ENCODE measurements around the gene FAM187B. TPM values are rescaled to one million over a fixed set of nuclear protein-coding genes. Genes with fewer than 3 reads are reported as not detected.

Gene FAM187B
- polyA plus RNA-seq, 1 of the 3 experiments (the other 2 are of a cell fraction) = not detected

- Histone ChIP-seq H3K27me3 (ENCODE audit: insufficient read depth) (peaks cover 23% of the 10 kb centered on the region; the same call in 1 of the 2 replicates), H3K4me3 (ENCODE audit: low read depth in 2 of 2, low read length in 1 of 2) (no peak overlapping the region), H4K20me1 (ENCODE audit: insufficient read depth) (no peaks in the 10 kb centered on the region), H3K9me2 (no peaks in the 10 kb centered on the region), H3K36me3 (replicated peaks in 1 of 2; ENCODE audit: control insufficient read depth in 1 of 2, insufficient read depth in 2 of 2, low read length in 1 of 2) (no peaks in the 10 kb centered on the region), H2AFZ (ENCODE audit: low read depth) (no peak overlapping the region), H3K9me3 (no peaks in the 10 kb centered on the region), H3K9ac (no peak overlapping the region), H3F3A (replicated peaks; ENCODE audit: insufficient read depth) (no peaks in the 10 kb centered on the region), H3K4me1 (ENCODE audit: control insufficient read depth in 1 of 2, insufficient read depth in 2 of 2, low read depth in 1 of 2, low read length in 1 of 2) (no peaks in the 10 kb centered on the region), H3K4me2 (no peak overlapping the region), H3K79me2 (ENCODE audit: insufficient read depth) (no peaks in the 10 kb centered on the region), H3K27ac (ENCODE audit: low read depth in 2 of 2, low read length in 1 of 2) (no peak overlapping the region)
- TF ChIP-seq CHD2 (IDR thresholded peaks at IDR 0.05; ENCODE audit: low read length, partially characterized antibody) = no peak
- TF ChIP-seq RCOR1 (IDR thresholded peaks at IDR 0.05; ENCODE audit: low read length) = no peak
- no peak for TF ChIP-seq ELF1 (IDR thresholded peaks at IDR 0.05)
- TF ChIP-seq USF1 (IDR thresholded peaks at IDR 0.05; ENCODE audit: borderline replicate concordance, low read depth) = no peak
- TF ChIP-seq RFX5 (IDR thresholded peaks at IDR 0.05; ENCODE audit: low read length) = no peak
- no peak for TF ChIP-seq FOSL2 (IDR thresholded peaks at IDR 0.05; ENCODE audit: borderline replicate concordance, low read depth)
- TF ChIP-seq RXRA (IDR thresholded peaks at IDR 0.05; ENCODE audit: borderline replicate concordance, low read depth) = no peak
- ChIA-PET POLR2A (no interaction called here), CTCF (interaction anchor here (0.9 kb wide), 1 partner anchor 63 kb away, joined by 4 read pairs; the partner anchor contains the start of gene USF2)
- DNase-seq = no peak
- 37% methylated on average over 6 of the region's 6 CpGs for WGBS (ENCODE audit: low lambda C conversion rate)
Observed at GRCh38 chr19:35205733-35206323, 22.7 kb downstream of the FAM187B start.

- Histone ChIP-seq H3K36me3 (replicated peaks in 1 of 2; ENCODE audit: control insufficient read depth in 1 of 2, insufficient read depth in 2 of 2, low read length in 1 of 2) (no peaks in the 10 kb centered on the region), H3F3A (replicated peaks; ENCODE audit: insufficient read depth) (no peaks in the 10 kb centered on the region), H3K4me2 (no peak overlapping the region), H3K4me3 (ENCODE audit: low read depth in 2 of 2, low read length in 1 of 2) (no peak overlapping the region), H3K9me3 (no peaks in the 10 kb centered on the region), H3K9me2 (no peaks in the 10 kb centered on the region), H3K27ac (ENCODE audit: low read depth in 2 of 2, low read length in 1 of 2) (no peak overlapping the region), H3K79me2 (ENCODE audit: insufficient read depth) (no peaks in the 10 kb centered on the region), H3K9ac (no peak overlapping the region), H3K27me3 (ENCODE audit: insufficient read depth) (peaks cover 29% of the 10 kb centered on the region; the same call in 1 of the 2 replicates), H2AFZ (ENCODE audit: low read depth) (no peak overlapping the region), H3K4me1 (ENCODE audit: control insufficient read depth in 1 of 2, insufficient read depth in 2 of 2, low read depth in 1 of 2, low read length in 1 of 2) (no peaks in the 10 kb centered on the region), H4K20me1 (ENCODE audit: insufficient read depth) (no peaks in the 10 kb centered on the region)
- ChIA-PET POLR2A (no interaction called here), CTCF (interaction anchor here (0.9 kb wide), 1 partner anchor 64 kb away, joined by 4 read pairs; the partner anchor contains the start of gene USF2)
- no peak for DNase-seq
- WGBS (ENCODE audit: low lambda C conversion rate) = 38% methylated on average over 13 of the region's 13 CpGs
- TF ChIP-seq SMC3 (IDR thresholded peaks at IDR 0.05; ENCODE audit: low read depth, low read length) (no peak), YY1 (IDR thresholded peaks at IDR 0.05; ENCODE audit: low read depth) (no peak), NFIC (IDR thresholded peaks at IDR 0.05; ENCODE audit: borderline replicate concordance) (no peak), ZBTB33 (IDR thresholded peaks at IDR 0.05; ENCODE audit: borderline replicate concordance, low read depth) (no peak), GABPA (IDR thresholded peaks at IDR 0.05; ENCODE audit: low read depth) (no peak), FOXM1 (IDR thresholded peaks at IDR 0.05; ENCODE audit: low read depth) (no peak), RFX5 (IDR thresholded peaks at IDR 0.05; ENCODE audit: low read length) (no peak), GATA2 (CRISPR knock-in tag; IDR thresholded peaks at IDR 0.05) (no peak), TAF1 (IDR thresholded peaks at IDR 0.05; ENCODE audit: borderline replicate concordance, low read depth, low read length) (no peak), RXRA (IDR thresholded peaks at IDR 0.05; ENCODE audit: borderline replicate concordance, low read depth) (no peak), CTCF (IDR thresholded peaks at IDR 0.05) (no peak), TEAD4 (IDR thresholded peaks at IDR 0.05; ENCODE audit: borderline replicate concordance, insufficient read depth) (no peak), EZH2phosphoT487 (IDR thresholded peaks at IDR 0.05; ENCODE audit: borderline replicate concordance, low read depth) (no peak), NRF1 (IDR thresholded peaks at IDR 0.05; ENCODE audit: low read depth, low read length) (no peak)
- TF ChIP-seq, protein P1, sequence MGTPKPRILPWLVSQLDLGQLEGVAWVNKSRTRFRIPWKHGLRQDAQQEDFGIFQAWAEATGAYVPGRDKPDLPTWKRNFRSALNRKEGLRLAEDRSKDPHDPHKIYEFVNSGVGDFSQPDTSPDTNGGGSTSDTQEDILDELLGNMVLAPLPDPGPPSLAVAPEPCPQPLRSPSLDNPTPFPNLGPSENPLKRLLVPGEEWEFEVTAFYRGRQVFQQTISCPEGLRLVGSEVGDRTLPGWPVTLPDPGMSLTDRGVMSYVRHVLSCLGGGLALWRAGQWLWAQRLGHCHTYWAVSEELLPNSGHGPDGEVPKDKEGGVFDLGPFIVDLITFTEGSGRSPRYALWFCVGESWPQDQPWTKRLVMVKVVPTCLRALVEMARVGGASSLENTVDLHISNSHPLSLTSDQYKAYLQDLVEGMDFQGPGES (IDR thresholded peaks at IDR 0.05; ENCODE audit: low read depth, low read length) = no peak
Observed at GRCh38 chr19:35204799-35205732, 23.5 kb downstream of the FAM187B start.
